Fibroblast of skin of back (primary cell): Measurements from ENCODE around the gene EAPP.
"Not testable (repeated sequence)": the region's sequence is repeated elsewhere in the genome, so short reads cannot be mapped to it uniquely, and the experiment has no call there.

Source experiments
- DNase-seq: peaks from one replicate; pipeline ENCODE4 v3.0.0-alpha.2; 2013

Gene EAPP

GRCh38 chr14:34538096-34538495, 1.4 kb downstream of the EAPP start:
- not testable (repeated sequence) for DNase-seq

- no peak for DNase-seq
These were observed 1.9 kb downstream of the EAPP start for GRCh38 chr14:34537677-34538009.

- peak; percentile 68 for DNase-seq
These were observed 2.4 kb downstream of the EAPP start for GRCh38 chr14:34536951-34537676.

GRCh38 chr14:34527591-34527990, 11.9 kb downstream of the EAPP start:
- no peak for DNase-seq

GRCh38 chr14:34524216-34524615, 15.3 kb downstream of the EAPP start:
- DNase-seq: not testable (repeated sequence)

GRCh38 chr14:34522496-34522895, 17.0 kb downstream of the EAPP start:
- no peak for DNase-seq

- DNase-seq: not testable (repeated sequence)
These were observed 18.4 kb downstream of the EAPP start for GRCh38 chr14:34521071-34521470.

GRCh38 chr14:34520304-34520970, 19.1 kb downstream of the EAPP start:
- not testable (repeated sequence) for DNase-seq

- DNase-seq: no peak
These were observed 31.6 kb downstream of the EAPP start for GRCh38 chr14:34507884-34508283.

- no peak for DNase-seq
These were observed 32.0 kb downstream of the EAPP start for GRCh38 chr14:34507459-34507858.

GRCh38 chr14:34505124-34505491, 34.4 kb downstream of the EAPP start:
- DNase-seq: not testable (repeated sequence)

GRCh38 chr14:34504027-34504426, 35.5 kb downstream of the EAPP start:
- not testable (repeated sequence) for DNase-seq

GRCh38 chr14:34502545-34503225, 36.8 kb downstream of the EAPP start:
- DNase-seq: peak; percentile 80

GRCh38 chr14:34502001-34502400, 37.5 kb downstream of the EAPP start:
- peak; percentile 67 for DNase-seq

- DNase-seq: peak; percentile 24
These were observed 38.4 kb downstream of the EAPP start for GRCh38 chr14:34501004-34501580.

- DNase-seq: no peak
These were observed 40.7 kb downstream of the EAPP start for GRCh38 chr14:34498684-34499412.

- DNase-seq: peak; percentile 97
These were observed 42.6 kb downstream of the EAPP start for GRCh38 chr14:34496679-34497513.

GRCh38 chr14:34496007-34496678, 43.4 kb downstream of the EAPP start:
- no peak for DNase-seq

- no peak for DNase-seq
These were observed 50.2 kb downstream of the EAPP start for GRCh38 chr14:34489324-34489723.

- DNase-seq: no peak
These were observed 51.0 kb downstream of the EAPP start for GRCh38 chr14:34488528-34488927.

- DNase-seq: no peak
These were observed 54.8 kb downstream of the EAPP start for GRCh38 chr14:34484726-34485125.
